GM13977 (cell line): Measurements from ENCODE around the gene BCAM.
"Not testable (repeated sequence)": the region's sequence is repeated elsewhere in the genome, so short reads cannot be mapped to it uniquely, and the experiment has no call there.

Experiments used
- DNase-seq: peaks from one replicate; pipeline ENCODE4 v3.0.0; 2012; ENCODE audit warnings: low spot score
- CTCF ChIP-seq: IDR thresholded peaks from 2 replicates; pipeline ENCODE4 v1.5.1; 2012; ENCODE audit warnings: mild to moderate bottlenecking, control low read depth; ENCODE audit not compliant: insufficient read depth; ENCODE audit errors: extremely low read depth, missing control alignments
- in situ Hi-C: fragments of 300-500 bp; cut with MboI; formaldehyde crosslinking; loops from one replicate; pipeline ENCODE4 v1.12.0; 2022; ENCODE audit warnings: low sequenced_read_pairs, low pct_unique_long_range_greater_than_20kb, mixed read lengths, inconsistent platforms; ENCODE audit not compliant: unreplicated experiment

BCAM gene

GRCh38 chr19:44822670-44823372, 13.9 kb downstream of the BCAM start:
- in situ Hi-C loops: no loop called here
- no peak for DNase-seq
- TF ChIP-seq CTCF: no peak

- no peak for DNase-seq
- in situ Hi-C loops: no loop called here
- TF ChIP-seq CTCF: no peak
Measured at GRCh38 chr19:44823373-44823698, 14.4 kb downstream of the BCAM start.

GRCh38 chr19:44824761-44825160, 15.9 kb downstream of the BCAM start:
- no peak for TF ChIP-seq CTCF
- DNase-seq: no peak
- in situ Hi-C loops: no loop called here

GRCh38 chr19:44832875-44833274, 24.0 kb downstream of the BCAM start:
- DNase-seq, in situ Hi-C loops: not testable (repeated sequence)

- DNase-seq: not testable (repeated sequence)
Measured at GRCh38 chr19:44834399-44834798, 25.5 kb downstream of the BCAM start.

GRCh38 chr19:44839276-44839675, 30.4 kb downstream of the BCAM start:
- in situ Hi-C loops: no loop called here

More at GRCh38 chr19:44834399-44834798, 25.5 kb downstream of the BCAM start:
- in situ Hi-C loops: not testable (repeated sequence)

GRCh38 chr19:44840811-44841210, 31.9 kb downstream of the BCAM start:
- in situ Hi-C loops: no loop called here
- no peak for TF ChIP-seq CTCF
- DNase-seq: no peak

More at GRCh38 chr19:44839276-44839675, 30.4 kb downstream of the BCAM start:
- TF ChIP-seq CTCF: no peak
- DNase-seq: no peak

GRCh38 chr19:44841231-44841630, 32.3 kb downstream of the BCAM start:
- no peak for DNase-seq
- in situ Hi-C loops: no loop called here
- TF ChIP-seq CTCF: no peak
